ENCODE measurements around the gene ALMS1. TPM values are rescaled to one million over a fixed set of nuclear protein-coding genes. Genes with fewer than 3 reads are reported as not detected.

ALMS1 gene
- total and polyA plus RNA-seq, 2 of the 8 experiments (the other 6 are each of a cell fraction or from before 2014, with no cell fraction given) = 21.8 to 45.6 TPM

- TF ChIP-seq TAF7 (optimal IDR thresholded peaks at IDR 0.05; ENCODE audit: borderline replicate concordance, low read depth, low read length) = no peak
- TF ChIP-seq SIN3A (conservative IDR thresholded peaks at IDR 0.05 in 1 of 2, IDR thresholded peaks at IDR 0.05 in 1 of 2; ENCODE audit: low read depth in 1 of 2, low read length in 2 of 2) = no peak
Observed at GRCh38 chr2:73566288-73566878, 180.7 kb downstream of the ALMS1 start (continued).
